ENCODE results near the gene ZDHHC14.

DNA sequence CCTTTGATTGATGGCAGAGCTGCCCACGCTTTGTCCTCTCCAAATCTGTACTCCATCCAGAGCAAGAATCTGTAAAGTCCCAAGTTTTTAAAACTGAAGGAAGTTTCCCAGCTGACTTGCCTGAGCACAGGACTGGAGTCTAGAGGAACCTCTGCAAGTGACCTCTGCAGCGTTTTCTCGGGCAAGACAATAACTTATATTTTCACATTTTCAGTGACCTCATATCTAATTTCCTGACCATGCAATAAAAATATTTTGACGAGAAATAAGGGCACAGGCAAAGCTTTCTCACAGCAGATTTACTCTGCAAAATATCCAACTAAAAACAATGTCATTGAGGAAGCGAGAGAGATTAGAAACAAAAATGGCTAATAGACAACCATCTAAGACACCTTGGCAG is 256.5 kb downstream of the ZDHHC14 start:
- TF ChIP-seq, protein P1, sequence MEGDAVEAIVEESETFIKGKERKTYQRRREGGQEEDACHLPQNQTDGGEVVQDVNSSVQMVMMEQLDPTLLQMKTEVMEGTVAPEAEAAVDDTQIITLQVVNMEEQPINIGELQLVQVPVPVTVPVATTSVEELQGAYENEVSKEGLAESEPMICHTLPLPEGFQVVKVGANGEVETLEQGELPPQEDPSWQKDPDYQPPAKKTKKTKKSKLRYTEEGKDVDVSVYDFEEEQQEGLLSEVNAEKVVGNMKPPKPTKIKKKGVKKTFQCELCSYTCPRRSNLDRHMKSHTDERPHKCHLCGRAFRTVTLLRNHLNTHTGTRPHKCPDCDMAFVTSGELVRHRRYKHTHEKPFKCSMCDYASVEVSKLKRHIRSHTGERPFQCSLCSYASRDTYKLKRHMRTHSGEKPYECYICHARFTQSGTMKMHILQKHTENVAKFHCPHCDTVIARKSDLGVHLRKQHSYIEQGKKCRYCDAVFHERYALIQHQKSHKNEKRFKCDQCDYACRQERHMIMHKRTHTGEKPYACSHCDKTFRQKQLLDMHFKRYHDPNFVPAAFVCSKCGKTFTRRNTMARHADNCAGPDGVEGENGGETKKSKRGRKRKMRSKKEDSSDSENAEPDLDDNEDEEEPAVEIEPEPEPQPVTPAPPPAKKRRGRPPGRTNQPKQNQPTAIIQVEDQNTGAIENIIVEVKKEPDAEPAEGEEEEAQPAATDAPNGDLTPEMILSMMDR (IDR thresholded peaks at IDR 0.05; ENCODE audit: low read length): no peak
- no peak for TF ChIP-seq EZH2phosphoT487 (IDR thresholded peaks at IDR 0.05; ENCODE audit: low read length)
